Neural cell (in vitro differentiated cells): ENCODE data around the gene NGEF. TPM values are rescaled to one million over a fixed set of nuclear protein-coding genes. Genes with fewer than 3 reads are reported as not detected.

Source experiments
- H2AFZ ChIP-seq: fragments of 200-600, 300-800 bp; sonication (generic), shearing (Covaris generic); 2 replicates; pipeline ENCODE4 v1.6.0; 2014; ENCODE audit warnings: low read depth, mild to moderate bottlenecking, antibody characterized with exemption, low read length, moderate library complexity
- H3F3A ChIP-seq: fragments of 200-600 bp; shearing (Covaris generic); 2 replicates; pipeline ENCODE4 v1.6.1; 2016; ENCODE audit warnings: mild to moderate bottlenecking, moderate library complexity, mixed read lengths, antibody characterized with exemption, low read length; ENCODE audit not compliant: insufficient read depth, poor library complexity, severe bottlenecking
- H3K27ac ChIP-seq: fragments of 200-600, 300-800 bp; sonication (generic), shearing (Covaris generic); 2 replicates; pipeline ENCODE4 v1.5.1; 2014; ENCODE audit warnings: mild to moderate bottlenecking, low read length, moderate library complexity
- H3K27me3 ChIP-seq: fragments of 300-800, 200-600 bp; sonication (generic), shearing (Covaris generic); 2 replicates; pipeline ENCODE4 v1.6.0; 2014; ENCODE audit warnings: mild to moderate bottlenecking, low read depth, low read length, moderate library complexity; ENCODE audit not compliant: insufficient read depth
- H3K36me3 ChIP-seq: fragments of 300-800, 200-600 bp; sonication (generic), shearing (Covaris generic); 2 replicates; pipeline ENCODE4 v1.5.1; 2014; ENCODE audit warnings: mild to moderate bottlenecking, antibody characterized with exemption, low read length, moderate library complexity; ENCODE audit not compliant: insufficient read depth
- H3K4me2 ChIP-seq: fragments of 300-800, 200-600 bp; sonication (generic), shearing (Covaris generic); 2 replicates; pipeline ENCODE4 v1.6.0; 2014; ENCODE audit warnings: mild to moderate bottlenecking, low read length
- H3K4me3 ChIP-seq: fragments of 300-800, 200-600 bp; sonication (generic), shearing (Covaris generic); 2 replicates; pipeline ENCODE4 v1.5.1; 2014; ENCODE audit warnings: mild to moderate bottlenecking, low read length, moderate library complexity
- H3K79me2 ChIP-seq: fragments of 200-600 bp; shearing (Covaris generic); replicated peaks from 2 replicates; pipeline ENCODE4 v1.6.0; 2014; ENCODE audit warnings: mild to moderate bottlenecking, low read length, moderate library complexity; ENCODE audit not compliant: insufficient read depth
- H3K9ac ChIP-seq: fragments of 300-800, 200-600 bp; sonication (generic), shearing (Covaris generic); 2 replicates; pipeline ENCODE4 v1.6.1; 2016; ENCODE audit warnings: mild to moderate bottlenecking, low read length, mixed read lengths
- H3K9me2 ChIP-seq: fragments of 200-600 bp; shearing (Covaris generic); 2 replicates; pipeline ENCODE4 v1.6.1; 2016; ENCODE audit warnings: mild to moderate bottlenecking, low read length, mixed read lengths; ENCODE audit not compliant: insufficient read depth
- H3K9me3 ChIP-seq: fragments of 200-600, 300-800 bp; sonication (generic), shearing (Covaris generic); 2 replicates; pipeline ENCODE4 v1.6.1; 2016; ENCODE audit warnings: mild to moderate bottlenecking, mixed run types, low read length, moderate library complexity, mixed read lengths
- H4K20me1 ChIP-seq: fragments of 200-600 bp; shearing (Covaris generic); 2 replicates; pipeline ENCODE4 v1.6.1; 2016; ENCODE audit warnings: mild to moderate bottlenecking, mixed run types; ENCODE audit not compliant: insufficient read depth
- CTCF ChIP-seq: fragments of 450-650 bp; IDR thresholded peaks from 2 replicates; pipeline ENCODE4 v1.5.1; 2014; ENCODE audit warnings: antibody characterized with exemption, mild to moderate bottlenecking, moderate library complexity; ENCODE audit not compliant: poor library complexity, severe bottlenecking
- EP300 ChIP-seq: fragments of 450-650 bp; conservative IDR thresholded peaks from 2 replicates; pipeline ENCODE4 v1.6.1; 2014; ENCODE audit warnings: antibody characterized with exemption, mild to moderate bottlenecking, moderate library complexity; ENCODE audit not compliant: poor library complexity, severe bottlenecking
- EZH2 ChIP-seq: fragments of 200-600, 300-800 bp; shearing (Covaris generic), sonication (generic); IDR thresholded peaks from 2 replicates; pipeline ENCODE4 v1.6.1; 2014; ENCODE audit warnings: antibody characterized with exemption, low read length, borderline replicate concordance, mild to moderate bottlenecking; ENCODE audit not compliant: insufficient read depth, poor library complexity, severe bottlenecking
- MXI1 ChIP-seq: fragments of 450-650 bp; conservative IDR thresholded peaks from 2 replicates; pipeline ENCODE4 v1.6.1; 2014; ENCODE audit warnings: antibody characterized with exemption, mild to moderate bottlenecking; ENCODE audit not compliant: poor library complexity, severe bottlenecking
- POLR2AphosphoS5 ChIP-seq: IDR thresholded peaks from 2 replicates; pipeline ENCODE4 v1.6.1; 2012
- RAD21 ChIP-seq: fragments of 450-650 bp; conservative IDR thresholded peaks from 2 replicates; pipeline ENCODE4 v1.6.1; 2014; ENCODE audit warnings: antibody characterized with exemption, mild to moderate bottlenecking, moderate library complexity
- REST ChIP-seq: IDR thresholded peaks from 2 replicates; pipeline ENCODE4 v1.6.1; 2012; ENCODE audit warnings: borderline replicate concordance
- SMC3 ChIP-seq: fragments of 450-650 bp; conservative IDR thresholded peaks from 2 replicates; pipeline ENCODE4 v1.6.1; 2014; ENCODE audit warnings: antibody characterized with exemption, mild to moderate bottlenecking, moderate library complexity; ENCODE audit not compliant: poor library complexity
- TAF1 ChIP-seq: IDR thresholded peaks from 2 replicates; pipeline ENCODE4 v1.6.1; 2012; ENCODE audit warnings: low read depth
- polyA plus RNA-seq: library from polyadenylated mRNA; depleted of rRNA; stranded (reverse); fragments of >200 nt; gene quantifications from 2 replicates; pipeline ENCODE4 v1.2.3, GENCODE V29; 2014

NGEF gene
- polyA plus RNA-seq, 1 donor from 2014 or later = 5.2 TPM

GRCh38 chr2:232861353-232861752 is 151.7 kb downstream of the NGEF start:
- Histone ChIP-seq H3F3A (no peaks in the 10 kb centered on the region), H3K9me3 (no peaks in the 10 kb centered on the region), H3K79me2 (no peaks in the 10 kb centered on the region), H3K27me3 (no peaks in the 10 kb centered on the region), H3K36me3 (peaks cover 11% of the 10 kb centered on the region), H4K20me1 (no peaks in the 10 kb centered on the region), H3K4me2 (no peak overlapping the region), H2AFZ (no peak overlapping the region), H3K9ac (no peak overlapping the region), H3K27ac (no peak overlapping the region), H3K9me2 (no peaks in the 10 kb centered on the region), H3K4me3 (no peak overlapping the region)
- TF ChIP-seq SMC3 (no peak), TAF1 (no peak), EZH2 (no peak), CTCF (no peak), POLR2AphosphoS5 (no peak), MXI1 (no peak), REST (no peak), EP300 (no peak), RAD21 (no peak)

- H3F3A ChIP-seq = no peaks in the 10 kb centered on the region
- H3K4me3 ChIP-seq = no peak overlapping the region
- no peak overlapping the region for H3K4me2 ChIP-seq
- peaks cover 11% of the 10 kb centered on the region for H3K36me3 ChIP-seq
- no peak overlapping the region for H2AFZ ChIP-seq
- no peaks in the 10 kb centered on the region for H3K27me3 ChIP-seq
- no peaks in the 10 kb centered on the region for H3K9me3 ChIP-seq
- H3K79me2 ChIP-seq = no peaks in the 10 kb centered on the region
- H3K27ac ChIP-seq = no peak overlapping the region
- no peak overlapping the region for H3K9ac ChIP-seq
- H4K20me1 ChIP-seq = no peaks in the 10 kb centered on the region
- H3K9me2 ChIP-seq = no peaks in the 10 kb centered on the region
- TF ChIP-seq TAF1 (no peak), RAD21 (no peak), SMC3 (no peak)
These were observed 152.3 kb downstream of the NGEF start for GRCh38 chr2:232860593-232861241.
